CD4-positive, alpha-beta T cell treated with Interleukin-12 subunit alpha and Interleukin-12 subunit beta, for 1 hour (primary cell): Measurements from ENCODE around the gene SELENOO.

Experiments used
- DNase-seq: peaks from one replicate; pipeline ENCODE4 v3.0.0-alpha.2; 2020

The SELENOO gene

DNA sequence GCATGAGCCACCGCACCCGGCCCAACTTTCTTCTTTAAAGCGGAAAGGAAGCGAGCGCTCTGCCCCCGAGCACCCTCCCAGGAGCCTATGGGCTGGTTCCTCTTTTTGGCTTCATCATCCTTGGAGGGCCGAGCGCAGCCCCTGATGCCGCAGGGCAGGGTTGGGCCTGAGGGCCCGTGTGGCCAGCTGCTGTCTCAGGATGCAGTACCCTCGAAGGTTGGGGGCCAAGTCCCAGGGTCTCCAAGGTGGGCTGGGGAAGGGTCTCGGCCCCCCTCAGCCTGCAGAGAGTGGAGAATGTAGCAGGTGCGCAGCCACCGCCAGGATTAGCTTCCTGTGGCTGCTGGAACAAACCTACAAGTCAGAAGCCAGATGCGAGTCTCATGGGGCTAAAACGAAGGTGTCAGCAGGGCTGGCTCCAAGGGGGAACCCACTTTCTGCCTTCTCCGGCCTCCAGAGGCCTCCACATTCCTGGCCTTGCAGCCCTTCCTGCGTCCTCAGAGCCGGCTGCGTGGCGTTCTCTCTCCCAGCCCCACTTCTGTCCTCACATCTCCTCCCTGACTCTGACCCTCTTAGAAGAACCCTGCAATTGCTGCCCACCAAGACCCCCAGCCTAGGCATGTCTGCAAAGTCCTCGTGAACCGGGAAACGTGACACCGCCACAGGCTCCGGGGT is 27.4 kb upstream of the SELENOO start:
- DNase-seq = no peak

DNA sequence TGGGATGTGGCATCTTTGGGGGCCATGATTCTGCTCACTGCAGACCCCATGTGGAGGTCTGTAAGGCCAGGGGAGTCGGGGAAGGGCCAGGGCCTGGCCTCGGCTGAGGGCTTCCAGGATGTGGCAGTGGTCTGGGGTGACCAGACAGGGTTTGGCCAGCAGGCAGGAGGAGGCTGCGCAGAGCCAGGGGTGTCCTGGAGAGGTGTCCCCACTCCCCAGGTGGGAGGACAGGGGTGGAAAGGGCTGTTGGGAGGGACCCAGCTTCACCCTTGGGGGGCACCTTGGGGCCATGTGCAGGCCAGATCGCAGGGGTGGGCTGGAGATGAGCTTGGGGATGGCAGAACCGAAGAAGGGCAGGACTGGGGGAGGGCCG is 26.8 kb upstream of the SELENOO start:
- DNase-seq = no peak

GRCh38 chr22:50174382-50175190 is 26.2 kb upstream of the SELENOO start:
- DNase-seq = no peak

- DNase-seq = no peak
These were observed 25.7 kb upstream of the SELENOO start for GRCh38 chr22:50175191-50175461.

DNA sequence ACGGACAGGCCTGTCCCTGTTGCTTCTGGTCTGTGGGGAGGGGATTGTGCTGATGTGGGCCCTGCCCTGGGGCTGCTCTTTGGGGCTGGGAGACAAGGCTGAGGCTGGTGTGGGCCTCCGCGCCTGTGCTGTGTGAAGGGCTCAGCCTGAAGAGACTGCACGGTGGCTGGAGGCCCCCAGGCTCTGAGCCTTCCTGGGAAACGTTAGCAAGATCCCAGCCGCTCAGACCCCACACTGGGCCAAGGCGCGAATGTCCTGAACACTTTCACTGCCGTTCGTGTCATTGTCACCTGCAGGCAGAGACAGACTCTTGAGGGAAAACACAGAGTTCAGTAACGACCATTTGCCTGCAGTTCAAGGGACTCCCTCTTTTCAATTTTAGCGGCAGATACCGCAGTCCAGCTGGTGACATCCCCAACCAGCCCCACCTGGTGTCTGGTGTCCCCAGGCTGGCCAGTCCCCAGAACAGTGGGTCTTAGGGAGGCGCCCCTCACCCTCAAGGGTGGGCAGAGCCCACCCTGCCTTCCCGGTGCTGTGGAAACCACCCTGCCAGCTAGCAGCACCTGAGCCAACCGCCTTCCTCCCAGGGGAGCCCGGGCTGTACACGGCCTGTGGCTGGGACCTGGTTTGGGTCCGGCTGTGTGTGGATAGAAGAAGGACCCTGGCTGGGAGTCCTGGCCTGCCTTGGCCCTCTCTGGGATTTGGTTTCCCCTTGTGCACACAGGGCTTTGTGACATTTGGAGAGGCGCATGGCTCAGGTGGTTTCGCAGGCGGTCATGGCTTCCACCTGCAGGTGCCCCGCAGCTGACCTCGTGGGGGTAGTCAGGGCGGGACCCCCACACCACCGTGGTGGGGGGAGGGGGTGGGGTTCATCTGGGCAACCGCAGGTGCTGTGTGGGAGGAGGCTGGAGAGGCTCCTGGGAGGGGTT is 24.6 kb upstream of the SELENOO start:
- DNase-seq = no peak

DNA sequence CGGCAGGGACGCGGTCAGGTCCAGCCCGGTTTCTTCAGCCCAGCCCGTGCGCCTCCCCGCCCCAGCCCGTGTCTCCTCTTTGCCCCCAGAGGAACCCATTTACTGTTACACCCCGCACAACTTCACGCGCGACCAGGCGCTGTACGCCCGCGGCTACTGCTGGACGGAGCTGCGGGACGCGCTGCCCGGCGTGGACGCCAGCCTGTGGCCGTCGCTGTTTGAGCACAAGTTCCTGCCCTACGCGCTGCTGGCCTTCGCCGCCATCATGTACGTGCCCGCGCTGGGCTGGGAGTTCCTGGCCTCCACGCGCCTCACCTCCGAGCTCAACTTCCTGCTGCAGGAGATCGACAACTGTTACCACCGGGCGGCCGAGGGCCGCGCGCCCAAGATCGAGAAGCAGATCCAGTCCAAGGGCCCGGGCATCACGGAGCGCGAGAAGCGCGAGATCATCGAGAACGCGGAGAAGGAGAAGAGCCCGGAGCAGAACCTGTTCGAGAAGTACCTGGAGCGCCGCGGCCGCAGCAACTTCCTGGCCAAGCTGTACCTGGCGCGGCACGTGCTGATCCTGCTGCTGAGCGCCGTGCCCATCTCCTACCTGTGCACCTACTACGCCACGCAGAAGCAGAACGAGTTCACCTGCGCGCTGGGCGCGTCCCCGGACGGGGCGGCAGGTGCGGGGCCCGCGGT is 23.8 kb upstream of the SELENOO start:
- DNase-seq = no peak

- no peak for DNase-seq
These were observed 23.0 kb upstream of the SELENOO start for GRCh38 chr22:50177537-50178470.

GRCh38 chr22:50178471-50178864 is 22.3 kb upstream of the SELENOO start:
- DNase-seq = no peak

- no peak for DNase-seq
These were observed 21.6 kb upstream of the SELENOO start for GRCh38 chr22:50178871-50179869.

- DNase-seq = no peak
These were observed 20.7 kb upstream of the SELENOO start for GRCh38 chr22:50179937-50180726.

DNA sequence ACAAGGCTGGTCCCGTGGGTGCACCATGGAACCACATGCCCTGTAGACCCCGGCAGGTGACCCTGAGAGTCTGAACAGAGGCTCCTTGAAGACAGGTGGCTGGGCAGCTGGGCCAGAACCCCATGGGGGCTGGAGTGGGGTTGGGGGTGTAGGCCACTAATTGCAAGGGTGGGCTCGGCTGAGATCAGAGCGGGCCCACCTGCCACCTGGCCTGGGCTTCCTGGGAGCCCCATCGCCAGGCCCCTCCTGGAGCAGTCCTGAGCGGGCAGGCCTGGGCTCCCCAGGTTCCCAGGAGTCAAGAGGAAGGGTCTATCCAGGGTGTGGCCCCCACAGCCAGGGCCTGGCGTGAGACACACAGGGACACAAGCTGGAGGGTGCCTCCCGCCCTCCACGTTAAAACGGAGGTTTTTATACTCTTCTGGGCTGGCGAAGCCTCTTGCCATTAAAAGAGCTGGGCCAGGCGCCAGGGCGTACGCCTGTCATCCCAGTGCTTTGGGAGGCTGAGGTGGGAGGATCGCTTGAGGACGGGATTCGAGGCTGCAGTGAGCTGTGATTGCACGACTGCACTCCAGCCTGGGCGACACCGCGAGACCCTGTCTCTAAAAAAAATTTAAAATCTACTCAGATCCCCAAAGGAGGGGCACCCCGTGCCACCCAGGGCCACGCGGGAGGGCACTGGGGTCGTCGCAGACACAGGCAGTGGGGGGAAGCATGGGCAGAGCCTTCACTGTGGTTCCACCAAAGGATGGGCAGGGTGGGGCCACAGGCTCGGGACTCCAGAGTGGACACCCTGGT is 19.9 kb upstream of the SELENOO start:
- DNase-seq = no peak

- no peak for DNase-seq
These were observed 18.4 kb upstream of the SELENOO start for GRCh38 chr22:50182176-50183081.

DNA sequence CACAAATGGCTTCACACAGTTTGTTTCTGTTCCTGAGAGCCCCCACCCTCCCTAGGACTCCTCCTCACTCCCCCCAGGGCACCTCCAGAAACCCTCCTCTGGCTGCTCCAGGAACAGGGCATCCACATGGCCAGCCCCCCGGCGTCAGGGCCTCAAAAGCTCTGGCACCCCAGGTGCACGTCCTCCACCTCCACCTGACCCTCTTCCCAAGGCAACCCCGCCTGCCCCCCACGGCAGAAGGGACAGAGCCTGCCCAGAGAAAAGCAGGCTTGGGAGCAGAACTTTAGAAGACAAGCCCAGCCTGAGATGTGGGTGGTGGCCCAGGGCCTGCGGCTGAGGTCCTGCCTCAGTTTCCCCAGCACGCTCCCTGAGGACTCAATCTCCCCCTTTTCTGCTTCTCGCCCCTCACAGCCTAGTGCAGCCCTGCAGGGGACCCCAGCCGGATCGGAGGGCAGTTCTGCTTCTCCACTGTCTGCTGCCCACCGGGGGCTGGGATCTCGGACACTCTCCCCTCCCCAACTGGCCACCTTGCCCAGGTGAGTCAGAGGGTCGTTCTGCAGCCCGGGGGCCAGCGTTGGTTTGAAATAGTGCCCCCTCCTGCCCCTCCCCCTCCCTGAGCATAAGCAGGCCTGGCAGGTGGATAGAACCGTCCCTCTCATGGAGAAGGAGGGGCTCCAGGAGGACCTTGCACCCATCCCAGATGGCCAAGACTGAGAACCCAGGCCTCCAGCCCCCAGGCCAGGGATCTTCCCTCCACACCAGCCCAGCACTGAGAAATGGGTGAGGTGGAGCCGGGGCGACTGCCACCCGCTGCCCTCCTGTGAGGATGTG is 17.5 kb upstream of the SELENOO start:
- no peak for DNase-seq

DNA sequence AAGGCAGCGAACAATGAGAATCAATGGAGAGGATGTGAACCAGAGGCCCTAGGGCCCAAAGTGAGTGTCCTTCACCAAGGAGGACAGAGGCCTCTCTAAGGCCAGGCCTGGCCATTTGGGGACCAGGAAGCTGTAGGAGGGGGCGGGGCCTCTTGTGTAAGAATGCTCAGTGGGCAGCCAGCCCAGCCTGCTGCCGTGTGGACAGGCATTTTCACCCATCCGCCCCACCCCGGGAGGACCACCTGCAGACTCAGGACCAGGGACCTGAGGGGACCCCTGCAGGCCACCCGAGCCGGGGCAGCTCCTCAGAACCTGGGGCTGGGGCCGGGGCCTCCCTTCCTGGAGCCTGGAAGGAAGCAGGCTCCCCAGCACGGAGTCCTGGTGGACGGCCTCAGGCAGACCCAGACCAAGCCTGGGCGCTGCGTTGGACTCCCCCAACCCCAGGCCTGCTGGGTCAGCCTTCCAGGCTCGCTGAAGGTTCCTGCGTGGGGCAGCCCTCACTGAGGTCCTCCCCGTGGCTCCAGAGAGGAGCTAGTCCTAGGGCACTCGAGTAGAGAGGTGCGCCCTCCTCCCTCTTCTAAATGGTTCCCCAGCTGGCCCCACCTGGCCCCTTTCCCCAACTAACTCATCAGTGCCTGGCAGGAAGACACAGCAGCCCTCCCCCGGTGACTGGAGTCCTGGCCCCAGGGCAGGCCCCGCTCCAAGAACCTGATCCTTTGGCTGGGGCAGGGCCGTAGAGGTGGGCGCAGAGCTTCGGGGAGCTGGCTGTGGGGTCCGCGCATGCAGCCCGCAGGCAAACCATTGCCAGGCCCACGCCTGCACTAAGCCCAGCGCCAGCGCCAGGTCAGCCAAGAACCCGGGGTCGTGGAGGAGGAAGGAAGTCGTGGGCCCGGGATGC is 16.6 kb upstream of the SELENOO start:
- DNase-seq = no peak

- DNase-seq = no peak
These were observed 15.9 kb upstream of the SELENOO start for GRCh38 chr22:50184902-50185374.
